NCI-H1092 treated with DMSO at 0.1 percent for 48 hours (cell line): ENCODE measurements around the gene CASP1.
A peak's percentile ranks its signal among the peaks of the same experiment; 100 is the strongest.
"Not testable (repeated sequence)": the region's sequence is repeated elsewhere in the genome, so short reads cannot be mapped to it uniquely, and the experiment has no call there.

Experiments
- DNase-seq: peaks from one replicate; lab custom pipeline; 2025; lab: John Stamatoyannopoulos, UW

The CASP1 gene

DNA sequence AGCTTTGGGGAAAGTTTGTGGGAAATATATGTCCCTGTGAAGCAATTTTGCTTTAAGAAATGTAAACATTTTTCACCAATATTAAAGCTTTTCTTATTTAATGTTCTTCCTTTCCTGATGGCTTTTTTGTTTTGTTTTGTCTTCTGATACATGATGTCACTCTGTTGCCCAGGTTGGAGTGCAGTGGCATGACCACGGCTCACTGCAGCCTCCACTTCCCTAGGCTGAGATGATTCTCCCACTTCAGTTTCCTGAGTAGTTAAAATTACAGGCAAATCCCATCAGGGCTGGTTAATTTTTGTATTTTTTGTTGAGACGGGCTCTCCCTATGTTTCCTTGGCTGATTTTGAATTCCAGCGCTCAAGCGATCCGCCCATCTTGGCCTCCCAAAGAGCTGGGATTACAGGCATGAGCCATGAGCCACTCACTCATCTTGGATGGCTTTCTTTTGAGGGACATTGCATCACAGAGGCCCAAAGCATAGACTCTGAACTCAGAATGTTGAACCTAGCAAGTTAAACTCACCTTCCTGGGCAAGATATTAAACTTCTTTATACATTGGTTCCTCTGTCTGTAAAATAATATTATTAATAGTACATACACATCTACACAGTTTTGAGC, 10.8 kb upstream of the CASP1 start:
- DNase-seq, result no peak

DNA sequence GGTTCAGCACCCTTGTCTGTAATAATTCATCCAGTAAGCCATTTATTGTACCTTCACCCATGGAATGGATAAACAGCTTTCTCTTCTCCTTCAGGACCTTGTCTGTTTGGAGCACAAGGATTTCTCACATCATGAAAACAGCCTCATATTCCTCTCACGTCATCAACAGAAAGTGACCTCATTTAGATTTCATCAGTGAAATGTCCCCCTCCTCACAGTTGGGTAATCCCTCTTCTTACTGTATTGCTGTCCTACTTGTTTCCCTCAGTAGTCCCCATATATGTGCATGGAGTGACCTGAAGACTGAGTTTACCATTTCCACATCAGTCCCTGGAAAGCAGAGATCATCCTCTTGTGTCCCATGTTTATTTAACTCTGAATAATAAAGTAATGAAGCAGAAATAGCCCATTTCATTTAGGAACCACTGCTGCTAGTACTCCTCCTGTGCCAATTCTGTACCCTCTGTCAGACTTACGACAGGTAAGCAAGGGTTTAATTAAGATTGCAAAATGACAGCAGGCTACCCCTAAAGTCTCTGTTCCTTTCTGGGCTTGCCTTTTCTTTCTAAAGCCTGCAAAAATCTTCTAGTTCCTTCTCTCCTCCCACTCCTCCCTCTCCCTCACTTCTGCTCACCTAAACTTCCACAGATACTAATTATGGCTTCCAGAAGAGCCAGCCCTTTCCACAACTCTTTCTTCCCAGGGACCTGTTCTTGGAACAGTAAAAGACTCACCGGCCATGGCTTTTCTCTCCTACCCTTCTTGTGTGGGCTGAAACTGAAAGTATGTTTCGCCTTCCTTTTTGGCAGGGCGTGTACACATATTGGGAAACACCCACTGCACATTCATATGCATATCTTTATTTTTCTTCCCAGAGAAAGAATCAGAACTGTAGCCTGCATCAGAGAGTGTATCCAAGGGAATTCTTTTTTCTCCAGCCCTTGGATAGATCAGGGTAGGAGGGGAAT, 9.9 kb upstream of the CASP1 start, which contains the start of gene CARD16:
Gene CARD16 (minus strand): TSS at position 779 of the 968 bp plus-strand sequence. CDS start 38 bp downstream, at position 741.
- DNase-seq, result not testable (repeated sequence)

DNA sequence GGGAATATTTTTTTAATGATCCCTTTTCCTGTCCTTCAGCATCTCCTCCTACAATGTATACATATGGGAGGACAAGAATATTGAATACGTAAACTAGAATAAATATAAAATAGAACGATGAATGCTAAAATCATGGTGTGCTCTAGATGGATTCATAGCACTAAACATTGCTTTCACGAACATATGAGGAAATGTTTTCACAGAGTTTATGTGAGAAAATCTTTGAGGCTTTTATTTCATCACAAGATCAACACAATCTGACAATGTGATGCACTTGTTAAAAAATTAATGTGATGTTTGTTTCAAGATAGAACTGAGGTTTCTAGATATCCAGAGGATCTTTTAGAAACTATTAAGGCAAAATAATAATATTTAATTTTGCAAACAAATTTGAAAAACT, 7.2 kb upstream of the CASP1 start:
- DNase-seq, result no peak

DNA sequence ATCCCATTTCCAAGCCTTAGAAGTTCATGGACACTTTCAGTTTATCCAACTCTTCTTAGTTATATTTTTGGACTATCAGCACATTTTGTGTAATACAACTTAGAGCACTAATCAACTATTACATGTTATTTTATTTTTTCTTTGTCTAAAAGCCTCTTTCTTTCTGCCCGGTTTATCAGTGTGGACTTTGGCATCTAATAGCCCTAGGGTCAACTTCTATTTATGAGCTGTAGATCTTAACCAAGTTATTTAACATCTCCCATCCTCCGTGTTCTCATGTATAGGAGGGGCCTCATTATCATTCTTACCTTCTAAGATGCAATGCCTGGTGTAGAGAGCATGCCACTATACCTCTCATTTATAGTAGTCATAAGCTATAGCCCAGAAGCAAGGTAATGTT, 5.8 kb upstream of the CASP1 start:
- no peak for DNase-seq

DNA sequence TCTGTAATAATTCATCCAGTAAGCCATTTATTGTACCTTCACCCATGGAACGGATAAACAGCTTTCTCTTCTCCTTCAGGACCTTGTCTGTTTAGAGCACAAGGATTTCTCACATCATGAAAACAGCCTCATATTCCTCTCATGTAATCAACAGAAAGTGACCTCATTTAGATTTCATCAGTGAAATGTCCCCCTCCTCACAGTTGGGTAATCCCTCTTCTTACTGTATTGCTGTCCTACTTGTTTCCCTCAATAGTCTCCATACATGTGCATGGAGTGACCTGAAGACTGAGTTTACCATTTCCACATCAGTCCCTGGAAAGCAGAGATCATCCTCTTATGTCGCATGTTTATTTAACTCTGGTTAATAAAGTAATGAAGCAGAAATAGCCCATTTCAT, 556 bp downstream of the CASP1 start:
- DNase-seq, result not testable (repeated sequence)

DNA sequence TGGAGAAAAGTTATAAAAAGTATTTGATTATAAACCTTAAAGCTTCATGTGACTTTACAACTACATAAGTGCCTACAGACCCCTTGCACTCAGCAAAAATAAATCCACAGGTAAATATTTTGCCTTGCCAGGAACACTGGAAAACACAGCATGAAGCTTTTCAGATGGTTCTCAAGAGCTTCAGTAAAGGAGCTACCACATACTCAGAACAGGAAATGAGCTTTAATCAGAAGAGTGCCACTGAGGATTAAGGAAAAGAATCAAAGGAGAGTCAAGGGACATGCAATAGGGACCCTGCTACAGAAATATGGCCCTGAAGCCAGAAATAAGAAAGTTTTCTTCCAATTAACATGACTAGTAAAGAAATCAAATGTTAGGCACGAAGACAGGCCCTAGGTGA, 1.2 kb downstream of the CASP1 start:
- DNase-seq, result no peak

DNA sequence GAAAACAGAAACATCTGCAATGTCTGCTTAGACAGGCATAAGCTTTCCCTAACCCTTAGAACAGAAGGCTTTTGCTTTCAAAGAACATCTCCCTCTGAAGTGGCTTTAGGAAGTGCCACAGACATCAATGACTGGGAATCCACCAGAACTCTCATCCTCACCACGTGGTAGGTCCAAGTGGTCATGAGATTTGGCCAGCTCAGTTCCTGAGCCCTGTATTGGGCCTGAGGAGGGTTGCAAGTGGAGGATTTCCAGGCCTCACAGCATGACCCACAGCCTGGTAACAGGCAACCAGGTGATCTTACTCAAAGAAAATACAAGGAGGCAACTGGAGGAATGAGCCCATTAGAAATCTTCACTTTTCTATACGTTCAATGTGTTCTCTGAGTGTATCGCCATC, 1.6 kb downstream of the CASP1 start:
- DNase-seq, result no peak

DNA sequence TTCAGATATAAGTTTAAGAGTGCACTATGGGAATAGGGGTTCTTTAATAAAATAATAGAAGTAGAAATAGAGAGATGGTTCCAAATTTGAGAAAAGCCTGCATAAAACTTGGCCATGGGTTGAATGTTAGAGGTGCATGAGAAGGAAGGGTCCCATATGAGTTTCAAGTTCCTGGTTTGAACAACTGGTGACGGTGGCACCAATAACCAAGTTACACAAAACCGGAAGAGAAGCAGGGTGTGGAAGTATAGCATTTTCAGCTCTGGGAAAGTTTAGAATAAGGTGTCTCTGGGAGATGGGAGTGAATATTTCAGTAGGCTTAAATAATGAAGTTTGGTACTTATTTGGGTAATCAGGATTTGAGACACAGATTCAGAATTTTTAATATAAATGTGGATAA, 2.4 kb downstream of the CASP1 start:
- no peak for DNase-seq

DNA sequence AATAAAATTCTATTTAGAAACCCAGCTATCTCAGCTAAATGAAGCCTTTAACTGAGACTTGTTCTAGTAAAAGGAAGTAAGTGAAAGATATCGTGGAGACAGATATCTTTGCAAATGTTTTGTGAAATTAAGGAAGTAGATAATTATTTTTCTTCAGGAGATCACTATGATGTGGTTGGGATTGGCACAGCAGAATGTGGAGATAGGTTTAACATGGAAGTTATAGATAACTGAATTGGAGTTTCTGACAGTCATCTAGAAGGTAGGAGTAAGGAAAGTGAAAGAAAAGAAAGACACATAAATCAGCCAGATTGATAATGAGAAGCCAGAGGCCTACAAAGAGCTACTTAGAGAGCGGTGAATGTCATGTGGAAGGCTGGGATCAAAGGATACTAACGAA, 7.3 kb downstream of the CASP1 start:
- no peak for DNase-seq

DNA sequence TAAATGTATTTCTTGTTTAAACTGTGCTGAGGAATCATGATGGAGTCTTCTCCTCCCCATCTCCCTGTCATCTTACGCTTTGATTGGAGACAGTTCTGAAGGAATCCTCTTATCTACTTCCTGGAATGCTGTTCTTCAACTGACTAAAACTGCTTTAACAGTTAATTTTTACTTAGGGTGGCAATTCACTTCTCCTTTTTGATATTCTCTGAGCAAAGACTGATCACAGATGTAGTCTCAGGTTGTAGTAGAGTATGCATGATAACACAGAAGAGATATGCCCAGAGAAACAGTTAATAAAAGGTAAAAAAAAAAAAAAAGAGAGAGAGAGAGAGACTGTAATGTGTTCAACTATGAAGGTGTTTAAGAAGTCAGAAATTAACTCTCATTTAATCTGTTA, 10.6 kb downstream of the CASP1 start:
- no peak for DNase-seq

DNA sequence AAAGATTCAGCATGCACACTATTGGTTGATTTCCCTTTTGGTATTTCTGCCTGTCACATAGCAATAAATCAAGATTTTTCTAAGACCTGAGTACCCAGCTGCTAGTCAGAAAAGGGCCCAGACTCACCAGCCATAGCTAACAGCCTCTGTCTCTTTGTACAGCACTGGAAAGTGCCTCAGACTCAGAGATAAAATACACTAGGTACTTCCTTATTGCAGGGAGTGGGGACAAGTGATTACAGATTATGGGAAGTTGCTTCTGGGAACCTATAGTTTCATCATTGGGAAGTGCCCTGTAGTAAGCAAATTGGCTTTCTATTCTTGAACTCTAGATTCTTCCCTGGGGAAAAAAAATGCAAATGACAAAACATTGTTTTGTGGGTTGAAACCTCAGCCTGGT, 11.9 kb downstream of the CASP1 start, which contains the start of gene CASP5:
Gene CASP5 (minus strand): TSS at position 166 of the 400 bp plus-strand sequence. CDS start 32 bp downstream, at position 134.
- no peak for DNase-seq

DNA sequence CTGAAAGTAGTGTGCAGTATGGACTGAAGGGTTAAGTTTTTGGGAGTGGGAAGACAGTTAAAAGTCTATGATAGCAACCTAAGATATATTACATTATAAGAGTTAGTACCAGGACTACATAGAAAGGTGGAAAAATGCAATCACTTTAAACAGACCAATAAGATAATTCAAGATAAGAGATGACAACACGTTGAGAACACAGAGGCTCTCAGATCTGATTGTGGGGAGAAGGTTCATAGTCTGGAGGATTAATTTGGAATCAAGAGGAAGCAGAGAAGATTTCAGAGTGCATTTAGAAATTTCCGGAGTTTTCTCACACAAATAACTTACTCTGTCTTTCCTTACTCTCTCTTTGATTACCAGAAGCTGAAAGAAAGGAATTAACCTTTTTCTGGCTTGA, 12.4 kb downstream of the CASP1 start:
- DNase-seq, result no peak

DNA sequence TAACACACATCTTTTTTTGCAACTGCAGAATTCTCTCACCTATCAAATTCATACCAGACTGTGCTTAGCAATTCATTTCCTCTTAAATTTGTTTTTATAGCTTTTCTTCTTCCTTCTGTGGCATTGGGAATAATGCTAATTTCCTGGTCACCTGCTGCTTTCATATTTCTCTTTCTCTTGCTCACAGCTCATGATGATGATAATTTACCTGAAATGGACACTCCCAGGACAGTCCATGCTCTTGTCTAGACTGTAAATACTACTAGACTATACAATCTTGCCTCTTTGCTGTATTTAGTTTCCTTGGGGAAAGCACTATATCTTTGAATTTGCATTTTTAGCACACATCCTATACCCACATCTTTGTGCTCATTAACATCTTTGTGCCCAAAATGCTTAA, 27.5 kb downstream of the CASP1 start:
- no peak for DNase-seq

DNA sequence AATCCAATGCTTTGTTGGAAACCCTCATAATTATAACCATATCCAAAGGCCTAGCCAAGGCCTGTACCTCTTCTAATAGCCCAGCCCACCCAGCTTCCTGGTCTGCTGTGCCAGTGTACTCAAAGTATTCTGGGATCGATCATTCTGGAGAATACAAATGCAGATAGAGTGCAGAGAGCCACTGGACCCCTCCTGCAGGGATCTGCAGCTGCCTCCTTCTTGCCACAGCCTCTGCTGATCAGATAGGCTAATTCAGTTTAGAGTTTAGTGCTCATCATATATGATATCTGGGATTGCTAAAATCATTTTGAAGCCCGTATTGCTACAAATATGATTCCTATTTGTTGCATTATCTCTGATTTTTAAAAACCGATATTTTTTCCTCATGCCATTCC, 29.5 kb downstream of the CASP1 start:
- DNase-seq, result no peak

DNA sequence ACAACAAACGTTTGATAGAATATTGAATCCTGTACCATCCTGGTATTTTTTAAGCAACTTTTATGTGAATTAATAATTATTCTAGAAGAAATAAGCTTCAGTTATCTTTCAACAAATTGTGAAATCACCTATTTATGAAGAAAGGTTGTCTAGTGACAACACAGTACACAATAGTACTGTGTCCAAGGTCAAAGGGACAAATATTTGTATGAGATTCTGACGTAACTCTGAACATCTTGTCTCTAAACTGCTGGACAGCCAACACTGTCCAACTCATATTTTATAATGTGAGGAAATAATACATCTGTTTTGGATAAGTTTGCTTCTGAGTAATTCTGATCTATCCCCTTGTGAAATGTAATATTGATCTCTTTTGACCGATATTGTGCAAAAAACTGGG, 30.9 kb downstream of the CASP1 start:
- no peak for DNase-seq

DNA sequence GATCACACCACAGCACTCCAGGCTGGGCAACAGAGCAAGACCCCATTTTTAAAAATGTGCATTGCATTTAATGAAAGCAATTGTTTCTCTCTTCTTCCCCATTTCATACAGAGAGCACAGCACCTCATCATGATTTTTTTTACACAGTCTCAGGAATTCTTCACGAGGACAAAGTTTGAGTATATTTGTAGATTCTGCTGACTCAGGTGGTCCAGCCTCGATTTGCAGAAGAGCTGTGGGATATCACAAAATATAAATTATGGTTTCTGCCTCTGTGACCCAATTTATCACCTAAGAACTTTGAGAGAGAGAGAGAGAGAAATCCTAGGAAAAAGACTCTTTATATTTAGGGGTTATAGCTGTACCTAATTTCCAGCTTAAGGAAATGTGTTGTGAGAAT, 31.8 kb downstream of the CASP1 start:
- no peak for DNase-seq

DNA sequence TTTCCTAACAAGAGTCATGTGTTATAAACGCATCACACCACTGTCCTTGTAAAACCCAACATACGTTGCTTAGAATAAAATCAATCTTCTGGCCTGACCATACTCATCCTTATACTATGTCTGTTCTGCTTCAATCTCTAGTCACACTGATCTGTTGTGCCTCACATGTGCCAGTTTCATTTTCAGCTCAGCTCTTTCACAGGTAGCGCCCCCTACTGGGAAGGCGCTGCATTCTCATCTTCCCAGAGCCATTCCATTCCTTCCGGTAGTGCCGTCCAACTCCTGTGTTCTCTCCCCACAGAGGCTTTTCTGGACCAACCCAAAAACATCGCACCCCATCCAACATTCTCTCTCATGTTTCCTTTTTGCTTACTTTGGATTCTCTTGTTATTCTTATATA, 34.1 kb downstream of the CASP1 start:
- no peak for DNase-seq

DNA sequence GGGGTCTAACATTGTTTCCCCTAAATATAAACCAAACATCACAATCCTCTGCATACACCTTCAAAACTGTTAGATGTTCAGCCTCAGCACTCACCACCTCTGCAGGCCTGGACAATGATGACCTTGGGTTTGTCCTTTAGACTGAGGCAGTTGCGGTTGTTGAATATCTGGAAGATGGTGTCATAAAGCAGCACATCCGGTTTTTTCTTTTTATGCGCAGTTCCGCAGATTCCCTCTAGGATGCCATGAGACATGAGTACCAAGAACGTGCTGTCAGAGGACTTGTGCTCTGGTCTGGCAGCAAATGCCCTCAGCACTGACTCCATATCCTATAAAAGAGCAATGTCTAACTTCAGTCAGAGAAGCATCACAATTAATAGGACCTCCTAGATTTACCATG, 34.8 kb downstream of the CASP1 start:
- DNase-seq, result no peak

DNA sequence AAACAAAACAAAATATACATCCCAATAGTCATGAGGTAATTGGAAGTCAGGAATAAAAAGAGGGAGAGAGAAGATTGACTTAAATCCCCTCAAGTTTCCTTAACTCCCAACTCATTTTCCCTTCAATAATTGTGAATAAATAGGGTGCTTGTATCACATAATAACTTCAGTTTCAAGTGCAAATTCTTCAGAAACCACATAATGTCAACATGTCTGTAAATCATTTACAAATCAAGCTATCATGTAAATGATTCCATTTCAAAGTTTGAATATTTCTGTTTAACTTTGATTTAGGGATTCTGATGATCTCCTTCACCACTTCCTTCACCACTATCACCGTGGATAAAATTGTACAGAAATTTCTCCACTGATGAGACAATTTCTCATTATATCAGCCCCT, 35.2 kb downstream of the CASP1 start:
- no peak for DNase-seq

DNA sequence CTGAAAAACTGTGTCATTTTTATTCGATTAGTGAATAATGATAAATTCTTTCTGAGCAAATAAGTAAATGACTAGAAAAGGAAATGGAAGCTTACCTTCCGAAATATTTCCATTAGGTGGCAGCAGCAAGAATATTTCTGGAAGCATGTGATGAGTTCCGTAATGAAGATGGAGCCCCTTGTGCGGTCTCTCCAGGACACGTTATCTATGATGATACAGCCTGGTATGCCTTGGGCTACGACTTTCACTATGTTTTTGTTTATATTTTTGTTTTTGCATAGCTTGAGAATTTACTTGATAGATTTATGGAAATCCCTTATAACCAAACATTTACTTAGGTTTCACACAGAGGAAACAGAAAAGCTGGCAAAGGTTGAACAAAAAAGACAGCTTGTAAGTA, 37.7 kb downstream of the CASP1 start:
- no peak for DNase-seq

DNA sequence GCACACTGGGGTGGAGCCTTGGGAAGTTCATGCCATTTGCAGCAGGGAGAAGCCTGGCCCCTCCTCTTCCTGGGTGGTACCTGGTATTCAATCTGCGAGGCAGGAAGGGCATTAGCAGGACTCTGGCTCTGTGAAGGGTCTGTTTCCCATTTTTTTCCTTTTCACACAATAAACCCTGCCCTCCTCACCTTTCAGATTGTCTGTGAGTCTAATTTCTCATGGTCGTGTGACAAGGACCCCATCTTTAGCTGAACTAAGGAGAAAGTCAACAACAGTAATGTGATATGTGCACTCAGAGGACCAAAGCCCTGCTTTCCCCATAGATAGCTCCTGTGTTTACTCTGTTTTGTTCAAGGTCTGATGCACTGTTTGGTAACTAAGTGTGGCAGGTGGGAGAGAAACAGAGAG, 39.9 kb downstream of the CASP1 start:
- DNase-seq, result peak; percentile 93

DNA sequence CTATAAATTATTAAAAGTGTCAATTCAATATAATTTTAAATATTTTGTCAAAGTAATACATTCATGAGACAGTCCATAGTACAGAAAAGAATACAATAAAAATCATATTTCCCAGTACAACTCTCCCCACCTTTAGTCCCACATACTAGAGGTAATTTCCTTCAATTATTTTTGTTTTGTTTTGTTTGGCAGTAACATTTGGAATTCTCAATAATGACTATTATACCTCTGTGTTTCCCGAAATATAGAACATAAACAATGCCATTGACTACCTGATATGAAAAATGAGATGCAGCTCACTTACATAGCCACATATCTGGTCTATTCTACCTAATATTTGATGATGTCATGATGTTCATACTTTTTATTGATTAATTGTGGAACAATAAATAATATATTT, 42.2 kb downstream of the CASP1 start:
- DNase-seq, result no peak

DNA sequence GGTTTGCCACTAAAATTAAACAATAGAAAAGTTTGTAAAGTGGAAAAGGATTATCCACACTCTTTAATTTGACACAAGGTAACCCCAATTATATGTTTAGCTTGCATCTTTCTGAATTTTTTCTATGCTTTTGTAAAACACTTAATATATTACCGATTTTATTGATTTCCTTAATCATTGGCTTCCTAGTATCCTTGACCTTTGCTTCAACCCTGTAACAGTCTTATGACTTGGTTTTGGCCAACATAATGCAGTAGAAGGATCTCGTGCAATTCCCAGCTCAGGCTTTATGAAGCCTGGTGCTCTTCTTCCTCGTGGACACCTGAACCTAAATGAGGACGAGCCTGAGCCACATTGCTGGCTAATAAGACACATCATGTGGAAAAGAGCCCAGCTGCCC, 43.0 kb downstream of the CASP1 start:
- no peak for DNase-seq
